Activated naive CD8-positive, alpha-beta T cell (primary cell): ENCODE data around the gene C19orf85.

Source experiments
- H3K27ac Mint-ChIP-seq: one replicate; pipeline ENCODE4 v1.8.0; 2021; ENCODE audit warnings: mixed read lengths
- H3K27me3 Mint-ChIP-seq: one replicate; pipeline ENCODE4 v1.8.0; 2021; ENCODE audit warnings: mixed read lengths
- H3K36me3 Mint-ChIP-seq: one replicate; pipeline ENCODE4 v1.8.0; 2021; ENCODE audit warnings: mixed read lengths
- H3K4me1 Mint-ChIP-seq: one replicate; pipeline ENCODE4 v1.8.0; 2021; ENCODE audit warnings: low read depth, mixed read lengths
- H3K4me3 Mint-ChIP-seq: one replicate; pipeline ENCODE4 v1.8.0; 2021; ENCODE audit warnings: mild to moderate bottlenecking, mixed read lengths
- H3K9me3 Mint-ChIP-seq: one replicate; pipeline ENCODE4 v1.8.0; 2021; ENCODE audit warnings: low read depth, mixed read lengths

The C19orf85 gene

GRCh38 chr19:55447421-55448174, 17.0 kb downstream of the C19orf85 start:
- Mint-ChIP-seq H3K27ac (no peak overlapping the region), H3K9me3 (no peaks in the 10 kb centered on the region), H3K27me3 (peaks cover 19% of the 10 kb centered on the region), H3K4me3 (no peak overlapping the region), H3K4me1 (peaks cover 4% of the 10 kb centered on the region), H3K36me3 (peaks cover 2% of the 10 kb centered on the region)

DNA sequence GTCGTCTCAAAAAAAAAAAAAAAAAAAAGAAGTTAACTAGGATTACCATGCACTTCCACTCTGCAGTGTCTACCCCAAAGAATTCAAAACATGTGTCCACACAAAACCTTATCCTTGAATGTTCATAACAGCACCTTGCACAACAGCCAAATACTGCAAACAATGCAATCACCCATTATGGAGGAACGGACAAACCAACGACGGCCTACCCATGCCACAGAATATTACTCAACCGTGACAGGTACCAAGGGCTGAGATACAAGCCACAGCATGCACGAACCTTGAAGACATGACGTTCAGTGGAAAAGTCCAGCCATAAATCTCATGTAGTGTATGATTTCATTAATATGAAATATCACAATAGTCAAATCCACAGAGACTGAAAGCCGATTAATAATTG, 18.5 kb downstream of the C19orf85 start:
- peaks cover 12% of the 10 kb centered on the region for H3K4me1 Mint-ChIP-seq
- H3K27me3 Mint-ChIP-seq: peaks cover 26% of the 10 kb centered on the region
- no peak overlapping the region for H3K4me3 Mint-ChIP-seq
- no peak overlapping the region for H3K27ac Mint-ChIP-seq
- peaks cover 4% of the 10 kb centered on the region for H3K36me3 Mint-ChIP-seq
- H3K9me3 Mint-ChIP-seq: no peaks in the 10 kb centered on the region

DNA sequence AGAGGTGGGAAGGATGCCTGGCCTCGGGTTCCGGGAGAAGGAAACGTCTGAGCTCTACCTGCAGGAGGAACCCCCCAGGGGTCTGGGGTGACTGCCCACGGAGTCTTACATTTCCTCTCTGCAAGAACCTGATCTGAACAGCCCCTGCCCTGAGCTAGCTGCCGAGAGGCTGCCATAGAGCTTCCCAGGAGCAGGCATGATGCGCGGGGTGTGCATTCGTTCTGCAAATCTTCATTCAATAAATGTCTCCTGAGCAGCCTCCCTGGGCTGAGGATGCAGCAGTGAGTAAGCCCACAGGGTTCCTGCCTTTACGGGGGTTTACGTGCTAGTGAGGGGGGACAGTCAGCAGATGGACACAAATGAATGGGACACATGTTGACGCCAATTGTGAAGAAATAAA, 19.9 kb downstream of the C19orf85 start:
- H3K27me3 Mint-ChIP-seq: peaks cover 31% of the 10 kb centered on the region
- no peak overlapping the region for H3K27ac Mint-ChIP-seq
- no peak overlapping the region for H3K4me3 Mint-ChIP-seq
- no peaks in the 10 kb centered on the region for H3K9me3 Mint-ChIP-seq
- H3K36me3 Mint-ChIP-seq: peaks cover 4% of the 10 kb centered on the region
- H3K4me1 Mint-ChIP-seq: peaks cover 19% of the 10 kb centered on the region

GRCh38 chr19:55443824-55444480, 20.6 kb downstream of the C19orf85 start:
- no peaks in the 10 kb centered on the region for H3K9me3 Mint-ChIP-seq
- H3K4me1 Mint-ChIP-seq: peaks cover 21% of the 10 kb centered on the region
- peak overlapping the region; percentile 66 for H3K4me3 Mint-ChIP-seq
- peaks cover 4% of the 10 kb centered on the region for H3K36me3 Mint-ChIP-seq
- peaks cover 38% of the 10 kb centered on the region for H3K27me3 Mint-ChIP-seq
- H3K27ac Mint-ChIP-seq: peak overlapping the region; percentile 68

GRCh38 chr19:55443045-55443823, 21.3 kb downstream of the C19orf85 start, which contains the start of gene SHISA7:
Gene SHISA7 (minus strand): TSS chr19:55443300. CDS start chr19:55442863, 437 bp downstream.
- Mint-ChIP-seq H3K4me1 (peaks cover 21% of the 10 kb centered on the region), H3K9me3 (no peaks in the 10 kb centered on the region), H3K27ac (peak within 1 kb of the TSS; percentile 68), H3K27me3 (peaks cover 40% of the 10 kb centered on the region), H3K4me3 (peak within 1 kb of the TSS; percentile 66), H3K36me3 (peaks cover 4% of the 10 kb centered on the region)

DNA sequence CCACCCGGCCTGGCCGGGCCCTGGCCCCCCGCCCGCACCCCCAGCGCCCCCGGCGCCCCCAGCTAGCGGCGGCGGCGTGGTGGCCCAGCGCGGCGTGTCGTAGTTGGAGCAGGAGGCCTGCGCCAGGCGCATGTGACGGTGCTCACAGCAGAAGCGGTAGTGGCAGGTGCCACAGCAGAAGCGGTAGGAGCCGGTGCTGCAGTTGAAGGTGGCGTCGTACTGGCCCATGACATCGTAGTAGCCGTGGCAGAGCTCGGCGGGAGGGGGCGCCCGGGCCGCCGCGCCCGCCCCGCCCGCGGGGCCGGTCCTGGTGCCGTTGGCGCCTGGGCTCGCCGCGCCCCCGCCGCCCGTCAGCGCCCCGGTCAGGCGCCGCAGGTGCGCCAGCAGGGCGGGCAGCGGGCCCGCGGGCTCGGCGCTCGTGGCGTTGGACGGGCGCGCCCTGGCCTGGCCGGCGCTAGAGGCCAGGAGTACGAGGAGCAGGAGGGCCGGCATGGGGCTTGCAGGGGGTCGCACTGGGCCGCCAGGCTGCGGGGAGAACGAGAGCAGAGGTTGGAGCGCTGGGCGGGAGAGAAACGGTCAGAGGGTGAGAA, 22.1 kb downstream of the C19orf85 start:
- Mint-ChIP-seq H3K9me3 (no peaks in the 10 kb centered on the region), H3K4me1 (peaks cover 21% of the 10 kb centered on the region), H3K27me3 (peaks cover 40% of the 10 kb centered on the region), H3K27ac (no peak overlapping the region), H3K36me3 (peaks cover 4% of the 10 kb centered on the region), H3K4me3 (no peak overlapping the region)

DNA sequence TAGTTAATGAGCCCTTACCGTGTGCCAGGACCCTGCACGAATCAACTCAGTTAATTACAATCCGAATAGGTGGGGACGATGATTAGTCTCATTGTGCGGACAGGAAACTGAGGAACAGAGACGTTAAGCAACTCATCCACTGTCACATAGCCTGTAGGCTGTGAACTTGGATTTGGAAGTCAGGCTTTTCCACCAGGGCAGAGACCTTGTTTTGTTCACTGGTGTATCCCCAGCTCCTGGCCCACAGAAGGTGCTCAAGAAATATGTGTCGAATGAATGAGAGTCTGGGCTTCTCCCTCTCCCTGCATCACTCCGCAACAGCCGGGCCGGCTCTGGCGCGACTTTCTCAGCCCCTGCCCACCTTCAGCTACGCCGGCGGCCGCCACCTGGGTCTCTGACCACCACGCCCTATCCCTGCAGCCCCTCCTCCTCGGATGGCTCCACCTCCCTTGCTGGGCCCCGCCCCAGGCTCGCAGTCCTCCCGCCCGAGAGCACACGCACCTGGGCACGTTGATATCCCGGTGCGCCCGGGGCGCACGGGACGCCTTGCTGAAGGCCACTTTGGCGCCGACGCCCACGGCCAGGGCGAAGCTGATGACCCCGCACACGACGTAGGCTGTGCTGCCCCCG, 22.7 kb downstream of the C19orf85 start:
- Mint-ChIP-seq H3K4me3 (peak overlapping the region; percentile 67), H3K27ac (no peak overlapping the region), H3K4me1 (peaks cover 22% of the 10 kb centered on the region), H3K36me3 (peaks cover 4% of the 10 kb centered on the region), H3K27me3 (peaks cover 45% of the 10 kb centered on the region), H3K9me3 (no peaks in the 10 kb centered on the region)

- H3K36me3 Mint-ChIP-seq: peaks cover 4% of the 10 kb centered on the region
- no peaks in the 10 kb centered on the region for H3K9me3 Mint-ChIP-seq
- H3K27ac Mint-ChIP-seq: no peak overlapping the region
- H3K4me1 Mint-ChIP-seq: peaks cover 22% of the 10 kb centered on the region
- peaks cover 49% of the 10 kb centered on the region for H3K27me3 Mint-ChIP-seq
- peak overlapping the region; percentile 67 for H3K4me3 Mint-ChIP-seq
Observed at GRCh38 chr19:55441319-55441691, 23.2 kb downstream of the C19orf85 start.

- H3K9me3 Mint-ChIP-seq: no peaks in the 10 kb centered on the region
- peaks cover 2% of the 10 kb centered on the region for H3K36me3 Mint-ChIP-seq
- no peak overlapping the region for H3K27ac Mint-ChIP-seq
- peaks cover 46% of the 10 kb centered on the region for H3K27me3 Mint-ChIP-seq
- peak overlapping the region; percentile 67 for H3K4me3 Mint-ChIP-seq
- H3K4me1 Mint-ChIP-seq: peaks cover 22% of the 10 kb centered on the region
Observed at GRCh38 chr19:55440411-55441105, 24.0 kb downstream of the C19orf85 start.

GRCh38 chr19:55439052-55439451, 25.5 kb downstream of the C19orf85 start:
- Mint-ChIP-seq H3K4me3 (no peak overlapping the region), H3K9me3 (no peaks in the 10 kb centered on the region), H3K36me3 (peaks cover 2% of the 10 kb centered on the region), H3K4me1 (peaks cover 22% of the 10 kb centered on the region), H3K27ac (no peak overlapping the region), H3K27me3 (peaks cover 38% of the 10 kb centered on the region)

GRCh38 chr19:55437410-55437809, 27.1 kb downstream of the C19orf85 start:
- peaks cover 20% of the 10 kb centered on the region for H3K4me1 Mint-ChIP-seq
- H3K36me3 Mint-ChIP-seq: peaks cover 2% of the 10 kb centered on the region
- H3K4me3 Mint-ChIP-seq: no peak overlapping the region
- no peak overlapping the region for H3K27ac Mint-ChIP-seq
- peaks cover 34% of the 10 kb centered on the region for H3K27me3 Mint-ChIP-seq
- no peaks in the 10 kb centered on the region for H3K9me3 Mint-ChIP-seq

GRCh38 chr19:55436847-55437246, 27.7 kb downstream of the C19orf85 start:
- peaks cover 38% of the 10 kb centered on the region for H3K27me3 Mint-ChIP-seq
- H3K9me3 Mint-ChIP-seq: no peaks in the 10 kb centered on the region
- no peak overlapping the region for H3K27ac Mint-ChIP-seq
- no peak overlapping the region for H3K4me3 Mint-ChIP-seq
- H3K36me3 Mint-ChIP-seq: peaks cover 2% of the 10 kb centered on the region
- peaks cover 18% of the 10 kb centered on the region for H3K4me1 Mint-ChIP-seq

DNA sequence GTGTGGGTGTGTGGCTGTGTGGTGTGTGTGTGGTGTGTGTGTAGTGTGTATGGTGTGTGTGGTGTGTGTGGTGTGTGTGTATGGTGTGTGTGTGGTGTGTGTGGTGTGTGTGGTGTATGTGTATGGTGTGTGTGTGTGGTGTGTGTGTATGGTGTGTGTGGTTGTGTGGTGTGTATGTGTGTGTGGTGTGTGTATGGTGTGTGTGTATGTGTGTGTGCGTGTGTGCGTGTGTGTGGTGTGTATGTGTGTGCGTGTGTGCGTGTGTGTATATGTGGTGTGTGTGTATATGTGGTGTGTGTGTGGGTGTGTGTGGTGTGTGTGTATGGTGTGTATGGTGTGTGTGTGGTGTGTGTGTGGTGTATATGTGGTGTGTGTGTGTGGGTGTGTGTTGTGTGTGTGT, 29.5 kb downstream of the C19orf85 start:
- H3K27me3 Mint-ChIP-seq: peaks cover 33% of the 10 kb centered on the region
- no peaks in the 10 kb centered on the region for H3K9me3 Mint-ChIP-seq
- H3K4me1 Mint-ChIP-seq: peaks cover 5% of the 10 kb centered on the region
- no peak overlapping the region for H3K4me3 Mint-ChIP-seq
- H3K36me3 Mint-ChIP-seq: no peaks in the 10 kb centered on the region
- no peak overlapping the region for H3K27ac Mint-ChIP-seq

DNA sequence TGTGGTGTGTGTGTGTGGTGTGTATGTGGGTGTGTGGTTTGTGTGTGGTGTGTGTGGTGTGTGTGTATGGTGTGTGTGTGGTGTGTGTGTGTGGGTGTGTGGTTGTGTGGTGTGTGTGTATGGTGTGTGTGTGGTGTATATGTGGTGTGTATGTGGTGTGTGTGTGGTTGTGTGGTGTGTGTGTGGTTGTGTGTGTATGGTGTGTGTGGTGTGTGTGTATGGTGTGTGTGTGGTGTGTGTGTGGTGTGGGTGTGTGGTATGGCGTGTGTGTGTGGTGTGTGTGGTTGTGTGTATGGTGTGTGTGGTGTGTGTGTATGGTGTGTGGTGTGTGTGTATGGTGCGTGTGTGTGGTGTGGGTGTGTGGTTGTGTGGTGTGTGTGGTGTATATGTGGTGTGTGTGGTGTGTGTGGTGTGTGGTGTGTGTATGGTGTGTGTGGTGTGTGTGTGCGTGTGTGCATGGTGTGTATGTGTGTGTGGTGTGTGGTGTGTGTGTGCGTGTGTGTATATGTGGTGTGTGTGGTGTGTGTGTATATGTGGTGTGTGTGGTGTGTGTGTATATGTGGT, 30.1 kb downstream of the C19orf85 start:
- Mint-ChIP-seq H3K36me3 (no peaks in the 10 kb centered on the region), H3K9me3 (no peaks in the 10 kb centered on the region), H3K4me3 (no peak overlapping the region), H3K4me1 (peaks cover 3% of the 10 kb centered on the region), H3K27me3 (peaks cover 30% of the 10 kb centered on the region), H3K27ac (no peak overlapping the region)
